HepG2 (cell line): ENCODE measurements around the gene NCBP1. TPM values are rescaled to one million over a fixed set of nuclear protein-coding genes. Genes with fewer than 3 reads are reported as not detected.

Experiments
- ATAC-seq: fragments of 200-7000 bp; cut with Tn5 transposase; 3 replicates; pipeline ENCODE4 v1.9.1; 2020; ENCODE audit warnings: mild to moderate bottlenecking, moderate library complexity
- BruUV-seq: library from RNA; stranded (reverse); fragments of 400-500 nt; replicated peaks from 2 replicates; lab custom pipeline; 2021; lab: Mats Ljungman, UMichigan
- CTCF ChIA-PET: fragments of 300-600 bp; formaldehyde crosslinking; extraction: SDS; loops from one replicate; lab custom pipeline; 2021; ENCODE audit warnings: low total read pairs, inconsistent platforms, low intra/inter-chr PET ratio; lab: Yijun Ruan, JAX
- POLR2A ChIA-PET: fragments of 350-600 bp; sonication (Branson Sonifier 250); formaldehyde crosslinking; loops from one replicate; lab custom pipeline; 2020; ENCODE audit warnings: antibody characterized with exemption, inconsistent platforms; lab: Yijun Ruan, JAX
- DNase-seq: peaks from one replicate; pipeline ENCODE4 v3.0.0-alpha.2; 2015; ENCODE audit warnings: low spot score
- FAIRE-seq: peaks from 3 replicates; lab custom pipeline; 2011; peaks lifted over from hg19 to GRCh38; lab: Jason Lieb, UNC
- H2AFZ ChIP-seq: one replicate; pipeline ENCODE4 v1.6.1; 2011; ENCODE audit warnings: low read length, inconsistent platforms
- H3K27ac ChIP-seq: fragments of 300-600 bp; 3 replicates; pipeline ENCODE4 v1.8.0; 2011; ENCODE audit warnings: mixed run types, mild to moderate bottlenecking, mixed read lengths, low read length, inconsistent platforms; ENCODE audit not compliant: insufficient read depth; ENCODE audit errors: extremely low read length
- H3K27me3 ChIP-seq, 2 experiments: fragments of 200-600 bp in 1 of 2; 2 replicates in 1 of 2; 3 replicates in 1 of 2; pipeline versions ENCODE4 v1.6.0 to v1.8.0; 2011; ENCODE audit warnings: low read length in 2 of 2, mild to moderate bottlenecking in 2 of 2, moderate library complexity in 2 of 2, inconsistent platforms in 1 of 2; ENCODE audit not compliant: insufficient read depth in 2 of 2, control insufficient read depth in 1 of 2
- H3K36me3 ChIP-seq, 2 experiments: fragments of 200-600 bp in 1 of 2; replicated peaks in 1 of 2; 2 replicates in 1 of 2; 3 replicates in 1 of 2; pipeline versions ENCODE4 v1.5.1 to v1.8.0; 2011; ENCODE audit warnings: low read length in 2 of 2, inconsistent platforms in 1 of 2; ENCODE audit not compliant: insufficient read depth in 2 of 2, control insufficient read depth in 1 of 2
- H3K4me1 ChIP-seq: 2 replicates; pipeline ENCODE4 v1.5.1; 2012; ENCODE audit warnings: low read length, inconsistent platforms; ENCODE audit not compliant: insufficient read depth
- H3K4me2 ChIP-seq: 2 replicates; pipeline ENCODE4 v1.6.0; 2011; ENCODE audit warnings: low read depth, low read length, inconsistent platforms
- H3K4me3 ChIP-seq, 3 experiments: fragments of 200-600 bp in 1 of 3; sonication (generic), shearing (Covaris generic) in 1 of 3; replicated peaks in 1 of 3; 2 replicates each; pipeline ENCODE4 v1.5.1; 2011 to 2016; ENCODE audit warnings: low read length in 3 of 3, inconsistent platforms in 2 of 3, low read depth in 2 of 3, mild to moderate bottlenecking in 2 of 3, control low read depth in 1 of 3, mixed read lengths in 1 of 3; ENCODE audit not compliant: insufficient read depth in 1 of 3
- H3K79me2 ChIP-seq: one replicate; pipeline ENCODE4 v1.6.1; 2011; ENCODE audit warnings: low read length, inconsistent platforms; ENCODE audit not compliant: insufficient read depth
- H3K9ac ChIP-seq: 2 replicates; pipeline ENCODE4 v1.6.0; 2011; ENCODE audit warnings: mild to moderate bottlenecking, low read depth, low read length, inconsistent platforms; ENCODE audit not compliant: insufficient read depth
- H3K9me3 ChIP-seq: 2 replicates; pipeline ENCODE4 v1.5.1; 2012; ENCODE audit warnings: mild to moderate bottlenecking, low read length
- H4K20me1 ChIP-seq: 2 replicates; pipeline ENCODE4 v1.6.0; 2011; ENCODE audit warnings: inconsistent platforms, mild to moderate bottlenecking, low read length, moderate library complexity; ENCODE audit not compliant: insufficient read depth
- CBFB ChIP-seq: sonication (generic); formaldehyde crosslinking; IDR thresholded peaks from 2 replicates; pipeline ENCODE4 v1.4.0; 2020; ENCODE audit warnings: missing genetic modification reagents
- ERF ChIP-seq: IDR thresholded peaks from 2 replicates; pipeline ENCODE4 v1.6.1; 2018; ENCODE audit warnings: missing biosample characterization, missing genetic modification reagents
- HNRNPLL ChIP-seq: fragments of 200-400 bp; formaldehyde crosslinking; IDR thresholded peaks from 2 replicates; pipeline ENCODE4 v1.6.1; 2017; ENCODE audit warnings: mild to moderate bottlenecking, low read depth, low read length; ENCODE audit not compliant: poor library complexity, severe bottlenecking
- SRSF4 ChIP-seq: fragments of 200-400 bp; formaldehyde crosslinking; IDR thresholded peaks from one replicate; pipeline ENCODE4 v1.6.1; 2018; ENCODE audit warnings: mild to moderate bottlenecking, low read depth, low read length, moderate library complexity; ENCODE audit not compliant: poor library complexity, severe bottlenecking
- TOPORS ChIP-seq: sonication (generic); formaldehyde crosslinking; IDR thresholded peaks from 2 replicates; pipeline ENCODE4 v1.8.0; 2023; ENCODE audit warnings: mild to moderate bottlenecking, missing genetic modification reagents
- ZFYVE20 ChIP-seq: sonication (generic); formaldehyde crosslinking; IDR thresholded peaks from 2 replicates; pipeline ENCODE4 v1.8.0; 2023; ENCODE audit warnings: low read depth, mild to moderate bottlenecking, moderate library complexity, missing genetic modification reagents, borderline replicate concordance
- ZKSCAN1 ChIP-seq: fragments of 150-350 bp; IDR thresholded peaks from 2 replicates; pipeline ENCODE4 v1.6.1; 2014; ENCODE audit warnings: low read length
- ZNF235 ChIP-seq: sonication (generic); formaldehyde crosslinking; IDR thresholded peaks from 2 replicates; pipeline ENCODE4 v1.8.1; 2023; ENCODE audit warnings: mild to moderate bottlenecking, missing genetic modification reagents, borderline replicate concordance
- ZNF260 ChIP-seq: sonication (generic); formaldehyde crosslinking; IDR thresholded peaks from 2 replicates; pipeline ENCODE4 v1.4.0; 2020; ENCODE audit warnings: missing genetic modification reagents, low read depth, mild to moderate bottlenecking, borderline replicate concordance
- ZNF382 ChIP-seq: sonication (generic); formaldehyde crosslinking; IDR thresholded peaks from 2 replicates; pipeline ENCODE4 v1.5.0; 2020; ENCODE audit warnings: missing genetic modification reagents, mild to moderate bottlenecking, borderline replicate concordance
- ZNF816 ChIP-seq: sonication (generic); formaldehyde crosslinking; IDR thresholded peaks from 2 replicates; pipeline ENCODE4 v1.8.0; 2022; ENCODE audit warnings: missing genetic modification reagents, mild to moderate bottlenecking, borderline replicate concordance
- WGBS: methylation state at CpG from one replicate; pipeline ENCODE4 v1.1.6; 2017; ENCODE audit warnings: low lambda C conversion rate; 5-methylcytosine and 5-hydroxymethylcytosine counted together
- in situ Hi-C: cut with HindIII; loops from 2 replicates; pipeline ENCODE4 v1.10.0; 2017; ENCODE audit warnings: low pct_unique_long_range_greater_than_20kb; ENCODE audit not compliant: extremely low pct_ligation_motif_present
- intact Hi-C: fragments of 100-400 bp; cut with micrococcal nuclease; formaldehyde crosslinking; loops from one replicate; pipeline ENCODE4 v1.10.0; 2022; ENCODE audit not compliant: unreplicated experiment
- polyA plus RNA-seq, 8 experiments: library from polyadenylated mRNA; depleted of rRNA in 3 of 8; stranded (reverse) in 7 of 8; unstranded in 1 of 8; fragments of >200 nt; fragmentation: Illumina TruSeq in 4 of 8; extraction: Trizol in 4 of 8; gene quantifications; 2 replicates each; pipeline versions ENCODE4 v1.2.1 to v1.2.3, GENCODE V29; 2011 to 2016; ENCODE audit warnings: low read depth in 4 of 8, missing spikeins in 1 of 8, mixed read lengths in 1 of 8; ENCODE audit not compliant: insufficient read depth in 1 of 8
- total RNA-seq, 5 experiments: library from RNA; depleted of rRNA; stranded (reverse); fragments of >200 nt; fragmentation: Illumina TruSeq; extraction: Trizol; gene quantifications; 2 replicates each; pipeline ENCODE4 v1.2.3, GENCODE V29; 2016; ENCODE audit warnings: low read depth in 1 of 5
- TF ChIP-seq, protein P1 (sequence below): sonication (generic); formaldehyde crosslinking; IDR thresholded peaks from 2 replicates; pipeline ENCODE4 v1.5.1; 2020; ENCODE audit warnings: mild to moderate bottlenecking, missing genetic modification reagents, borderline replicate concordance
- TF ChIP-seq, protein P2 (sequence below): sonication (generic); formaldehyde crosslinking; IDR thresholded peaks from 2 replicates; pipeline ENCODE4 v1.4.0; 2020; ENCODE audit warnings: missing genetic modification reagents

The NCBP1 gene
- total and polyA plus RNA-seq, 2 of the 13 experiments (the other 11 are each of a cell fraction or from before 2014, with no cell fraction given) = 13.3 to 40.2 TPM

DNA sequence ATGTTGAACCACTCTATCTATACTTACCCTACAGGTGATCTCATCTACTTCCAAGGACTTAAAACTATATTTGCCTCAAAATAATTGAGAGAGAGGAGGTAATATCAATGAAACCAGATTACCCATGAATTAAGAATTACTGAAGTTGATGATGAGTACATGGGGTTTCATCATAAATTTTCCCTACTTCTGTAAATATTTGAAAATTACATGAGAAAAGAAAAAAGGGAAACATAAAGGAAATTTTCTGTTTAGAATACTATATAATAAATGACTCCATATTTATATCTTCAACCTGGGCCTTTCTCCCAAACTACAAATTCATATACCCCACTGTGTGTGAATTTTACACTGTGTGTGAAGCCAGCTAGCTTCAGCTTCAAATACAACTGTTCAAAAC lies 3.0 kb upstream of the NCBP1 start (continued):
- TF ChIP-seq HNRNPLL (no peak), ERF (CRISPR knock-in tag) (no peak), ZNF260 (CRISPR knock-in tag) (no peak), TOPORS (CRISPR knock-in tag) (no peak), SRSF4 (no peak), ZKSCAN1 (no peak), ZNF816 (no peak), ZFYVE20 (CRISPR knock-in tag) (no peak), ZNF382 (CRISPR knock-in tag) (no peak)

- H2AFZ ChIP-seq = peak overlapping the region; percentile 54
- H3K4me1 ChIP-seq = peaks cover 43% of the 10 kb centered on the region
- H3K4me2 ChIP-seq = peak overlapping the region; percentile 93
- H3K9me3 ChIP-seq = no peaks in the 10 kb centered on the region
- H3K4me3 ChIP-seq = peak overlapping the region; percentile 89 to 96 (median 89)
- in situ Hi-C loops = no loop called here
- H3K27me3 ChIP-seq = peaks cover 0 to 8% of the 10 kb centered on the region in 2 experiments; a peak in 1 of 5 replicates
- ChIA-PET CTCF (no interaction called here), POLR2A (interaction anchor here (0.7 to 2.5 kb wide), 22 partner anchors 9 to 778 kb away, joined by 3 to 20 read pairs (median 6); partner anchors contain the start of genes ANP32B, NANS, TMOD1 and TRMO)
- DNase-seq (no peak), ATAC-seq (peak; percentile 3; the same call in 1 of the 3 replicates), FAIRE-seq (no peak)
- WGBS = 1% methylated on average over 27 of the region's 27 CpGs
- TSS peak; percentile 91 for BruUV-seq
- H3K36me3 ChIP-seq = no peaks in the 10 kb centered on the region
- H3K79me2 ChIP-seq = peaks cover 72% of the 10 kb centered on the region
- H4K20me1 ChIP-seq = peaks cover 6% of the 10 kb centered on the region
- H3K9ac ChIP-seq = peak overlapping the region; percentile 97
- intact Hi-C loops = loop anchor here (10.0 kb wide), 1 partner anchor 352 kb away; the partner anchor contains the start of gene ANP32B
- H3K27ac ChIP-seq = peak overlapping the region; percentile 98
- TF ChIP-seq, protein P1, sequence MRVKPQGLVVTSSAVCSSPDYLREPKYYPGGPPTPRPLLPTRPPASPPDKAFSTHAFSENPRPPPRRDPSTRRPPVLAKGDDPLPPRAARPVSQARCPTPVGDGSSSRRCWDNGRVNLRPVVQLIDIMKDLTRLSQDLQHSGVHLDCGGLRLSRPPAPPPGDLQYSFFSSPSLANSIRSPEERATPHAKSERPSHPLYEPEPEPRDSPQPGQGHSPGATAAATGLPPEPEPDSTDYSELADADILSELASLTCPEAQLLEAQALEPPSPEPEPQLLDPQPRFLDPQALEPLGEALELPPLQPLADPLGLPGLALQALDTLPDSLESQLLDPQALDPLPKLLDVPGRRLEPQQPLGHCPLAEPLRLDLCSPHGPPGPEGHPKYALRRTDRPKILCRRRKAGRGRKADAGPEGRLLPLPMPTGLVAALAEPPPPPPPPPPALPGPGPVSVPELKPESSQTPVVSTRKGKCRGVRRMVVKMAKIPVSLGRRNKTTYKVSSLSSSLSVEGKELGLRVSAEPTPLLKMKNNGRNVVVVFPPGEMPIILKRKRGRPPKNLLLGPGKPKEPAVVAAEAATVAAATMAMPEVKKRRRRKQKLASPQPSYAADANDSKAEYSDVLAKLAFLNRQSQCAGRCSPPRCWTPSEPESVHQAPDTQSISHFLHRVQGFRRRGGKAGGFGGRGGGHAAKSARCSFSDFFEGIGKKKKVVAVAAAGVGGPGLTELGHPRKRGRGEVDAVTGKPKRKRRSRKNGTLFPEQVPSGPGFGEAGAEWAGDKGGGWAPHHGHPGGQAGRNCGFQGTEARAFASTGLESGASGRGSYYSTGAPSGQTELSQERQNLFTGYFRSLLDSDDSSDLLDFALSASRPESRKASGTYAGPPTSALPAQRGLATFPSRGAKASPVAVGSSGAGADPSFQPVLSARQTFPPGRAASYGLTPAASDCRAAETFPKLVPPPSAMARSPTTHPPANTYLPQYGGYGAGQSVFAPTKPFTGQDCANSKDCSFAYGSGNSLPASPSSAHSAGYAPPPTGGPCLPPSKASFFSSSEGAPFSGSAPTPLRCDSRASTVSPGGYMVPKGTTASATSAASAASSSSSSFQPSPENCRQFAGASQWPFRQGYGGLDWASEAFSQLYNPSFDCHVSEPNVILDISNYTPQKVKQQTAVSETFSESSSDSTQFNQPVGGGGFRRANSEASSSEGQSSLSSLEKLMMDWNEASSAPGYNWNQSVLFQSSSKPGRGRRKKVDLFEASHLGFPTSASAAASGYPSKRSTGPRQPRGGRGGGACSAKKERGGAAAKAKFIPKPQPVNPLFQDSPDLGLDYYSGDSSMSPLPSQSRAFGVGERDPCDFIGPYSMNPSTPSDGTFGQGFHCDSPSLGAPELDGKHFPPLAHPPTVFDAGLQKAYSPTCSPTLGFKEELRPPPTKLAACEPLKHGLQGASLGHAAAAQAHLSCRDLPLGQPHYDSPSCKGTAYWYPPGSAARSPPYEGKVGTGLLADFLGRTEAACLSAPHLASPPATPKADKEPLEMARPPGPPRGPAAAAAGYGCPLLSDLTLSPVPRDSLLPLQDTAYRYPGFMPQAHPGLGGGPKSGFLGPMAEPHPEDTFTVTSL = 0 out of 2 replicates have a peak, but pooled peaks have one; percentile 45
- TF ChIP-seq CBFB (CRISPR knock-in tag) (no peak), ZNF235 (CRISPR knock-in tag) (no peak)
- TF ChIP-seq, protein P2, sequence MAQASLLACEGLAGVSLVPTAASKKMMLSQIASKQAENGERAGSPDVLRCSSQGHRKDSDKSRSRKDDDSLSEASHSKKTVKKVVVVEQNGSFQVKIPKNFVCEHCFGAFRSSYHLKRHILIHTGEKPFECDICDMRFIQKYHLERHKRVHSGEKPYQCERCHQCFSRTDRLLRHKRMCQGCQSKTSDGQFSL (CRISPR knock-in tag) = no peak
Observed at GRCh38 chr9:97632248-97632984, 1.2 kb upstream of the NCBP1 start.
